Breast epithelium (tissue), 3 donors: Measurements from ENCODE around the gene PRSS8.

ENCODE experiments used
- CTCF ChIP-seq, 3 donors: fragments of 450-650 bp; IDR thresholded peaks; one replicate each; pipeline ENCODE4 v1.5.1; 2016 to 2017; ENCODE audit warnings: antibody characterized with exemption in 3 of 3, mild to moderate bottlenecking in 3 of 3, moderate library complexity in 3 of 3
- POLR2A ChIP-seq: fragments of 450-650 bp; IDR thresholded peaks from one replicate; pipeline ENCODE4 v1.6.1; 2016; ENCODE audit warnings: antibody characterized with exemption, mild to moderate bottlenecking, moderate library complexity
- POLR2AphosphoS5 ChIP-seq, 3 donors: sonication (generic); formaldehyde crosslinking; IDR thresholded peaks; one replicate each; pipeline ENCODE4 v1.6.1; 2017; ENCODE audit warnings: antibody characterized with exemption in 3 of 3

GRCh38 chr16:31088459-31089183, 46.9 kb downstream of the PRSS8 start, which contains the start of gene PRSS53:
- TF ChIP-seq CTCF (IDR thresholded peaks at IDR 0.05): no peak
- no peak for TF ChIP-seq POLR2A
- no peak for TF ChIP-seq POLR2AphosphoS5 (IDR thresholded peaks at IDR 0.05)
